ENCODE measurements around the gene EVC2. TPM values are rescaled to one million over a fixed set of nuclear protein-coding genes. Genes with fewer than 3 reads are reported as not detected.

EVC2 gene
- total RNA-seq, 1 donor from 2014 or later: 0.66 TPM

Other genes with a start within 250 kb of the EVC2 start
- gene EVC, start 2.6 kb upstream of the EVC2 start, total RNA-seq: 0.83 and 1.5 TPM in 2 replicates
- 0.54 and 1.0 TPM in 2 replicates for gene CRMP1, start 184.5 kb upstream of the EVC2 start, total RNA-seq

Measured in T-helper 1 cell treated with Interleukin-12 subunit alpha and Interleukin-12 subunit beta and Interleukin-4 antibody, amounts not matched to agents 30 ng/mL and 1 ng/mL, for 36 hours (primary cell).